Neuronal stem cell (in vitro differentiated cells): Measurements from ENCODE around the gene APCDD1.

Source experiments
- DNase-seq: peaks from one replicate; pipeline ENCODE4 v3.0.0-alpha.2; 2013; ENCODE audit warnings: low spot score
- H2AFZ ChIP-seq: one replicate; pipeline ENCODE4 v1.6.1; 2013; ENCODE audit warnings: mild to moderate bottlenecking, low read length, inconsistent platforms
- H2AK5ac ChIP-seq: 2 replicates; pipeline ENCODE4 v1.6.1; 2013; ENCODE audit warnings: low read depth, mild to moderate bottlenecking, inconsistent platforms, low read length, moderate library complexity, mixed read lengths
- H2BK120ac ChIP-seq: 2 replicates; pipeline ENCODE4 v1.6.1; 2013; ENCODE audit warnings: low read depth, mild to moderate bottlenecking, inconsistent platforms, low read length, moderate library complexity, mixed read lengths
- H2BK12ac ChIP-seq: one replicate; pipeline ENCODE4 v1.6.1; 2013; ENCODE audit warnings: low read length, inconsistent platforms
- H2BK15ac ChIP-seq: 2 replicates; pipeline ENCODE4 v1.6.1; 2013; ENCODE audit warnings: mild to moderate bottlenecking, low read length, inconsistent platforms, mixed read lengths
- H2BK5ac ChIP-seq: one replicate; pipeline ENCODE4 v1.6.1; 2013; ENCODE audit warnings: inconsistent platforms, mild to moderate bottlenecking, low read length, moderate library complexity
- H3K14ac ChIP-seq: one replicate; pipeline ENCODE4 v1.6.1; 2013; ENCODE audit warnings: low read length, inconsistent platforms
- H3K18ac ChIP-seq: 2 replicates; pipeline ENCODE4 v1.6.1; 2013; ENCODE audit warnings: low read length, inconsistent platforms
- H3K23ac ChIP-seq: 2 replicates; pipeline ENCODE4 v1.6.1; 2013; ENCODE audit warnings: low read depth, mild to moderate bottlenecking, mixed read lengths, low read length, inconsistent platforms; ENCODE audit not compliant: poor library complexity
- H3K27ac ChIP-seq: replicated peaks from 3 replicates; pipeline ENCODE4 v1.5.1; 2013; ENCODE audit warnings: low read length, inconsistent platforms
- H3K27me3 ChIP-seq, 3 experiments: 2 replicates each; pipeline ENCODE4 v1.6.1; 2013; ENCODE audit warnings: low read length in 3 of 3, mild to moderate bottlenecking in 2 of 3, inconsistent platforms in 1 of 3, low read depth in 1 of 3, mixed read lengths in 1 of 3, moderate library complexity in 1 of 3; ENCODE audit not compliant: control insufficient read depth in 3 of 3, insufficient read depth in 3 of 3
- H3K36me3 ChIP-seq, 2 donors: replicated peaks in 1 of 2; 2 replicates each; pipeline ENCODE4 v1.6.1; 2013; ENCODE audit warnings: low read length in 2 of 2; ENCODE audit not compliant: control insufficient read depth in 2 of 2, insufficient read depth in 2 of 2
- H3K4ac ChIP-seq: 2 replicates; pipeline ENCODE4 v1.6.1; 2013; ENCODE audit warnings: inconsistent platforms, mild to moderate bottlenecking, low read length, moderate library complexity
- H3K4me1 ChIP-seq, 2 donors: 1 replicate in 1 of 2; 2 replicates in 1 of 2; pipeline ENCODE4 v1.6.1; 2013; ENCODE audit warnings: low read length in 2 of 2, low read depth in 1 of 2; ENCODE audit not compliant: control insufficient read depth in 2 of 2, insufficient read depth in 1 of 2
- H3K4me2 ChIP-seq: one replicate; pipeline ENCODE4 v1.6.1; 2013; ENCODE audit warnings: mild to moderate bottlenecking, low read length, inconsistent platforms; ENCODE audit not compliant: insufficient read depth, poor library complexity, severe bottlenecking
- H3K4me3 ChIP-seq, 2 donors: 2 replicates each; pipeline ENCODE4 v1.5.1; 2013; ENCODE audit warnings: low read length in 2 of 2, mild to moderate bottlenecking in 2 of 2, inconsistent platforms in 1 of 2, moderate library complexity in 1 of 2
- H3K79me1 ChIP-seq: one replicate; pipeline ENCODE4 v1.6.1; 2013; ENCODE audit warnings: low read depth, mild to moderate bottlenecking, inconsistent platforms, low read length, moderate library complexity
- H3K9ac ChIP-seq: one replicate; pipeline ENCODE4 v1.6.1; 2013; ENCODE audit warnings: mild to moderate bottlenecking, low read depth, low read length, inconsistent platforms; ENCODE audit not compliant: poor library complexity
- H3K9me3 ChIP-seq, 2 donors: replicated peaks in 1 of 2; 2 replicates each; pipeline versions ENCODE3 to v1.6.1; 2013; ENCODE audit warnings: low read length in 2 of 2, mild to moderate bottlenecking in 2 of 2, inconsistent platforms in 1 of 2, low read depth in 1 of 2, mixed read lengths in 1 of 2, moderate library complexity in 1 of 2; ENCODE audit not compliant: control insufficient read depth in 2 of 2, insufficient read depth in 1 of 2
- H4K8ac ChIP-seq: one replicate; pipeline ENCODE4 v1.6.1; 2013; ENCODE audit warnings: low read depth, mild to moderate bottlenecking, inconsistent platforms, low read length, moderate library complexity
- H4K91ac ChIP-seq: one replicate; pipeline ENCODE4 v1.6.1; 2013; ENCODE audit warnings: low read length, low read depth, mild to moderate bottlenecking, inconsistent platforms; ENCODE audit not compliant: poor library complexity
- WGBS, 2 donors: extraction: QIAGEN DNeasy Blood & Tissue Kit; methylation state at CpG; one replicate each; pipeline ENCODE4 v1.1.7; 2013; ENCODE audit warnings: missing lambda C conversion rate in 2 of 2, mixed read lengths in 1 of 2; ENCODE audit not compliant: insufficient read length in 2 of 2, insufficient replicate concordance in 1 of 2; ENCODE audit errors: extremely low coverage in 2 of 2; 5-methylcytosine and 5-hydroxymethylcytosine counted together

APCDD1 gene

DNA sequence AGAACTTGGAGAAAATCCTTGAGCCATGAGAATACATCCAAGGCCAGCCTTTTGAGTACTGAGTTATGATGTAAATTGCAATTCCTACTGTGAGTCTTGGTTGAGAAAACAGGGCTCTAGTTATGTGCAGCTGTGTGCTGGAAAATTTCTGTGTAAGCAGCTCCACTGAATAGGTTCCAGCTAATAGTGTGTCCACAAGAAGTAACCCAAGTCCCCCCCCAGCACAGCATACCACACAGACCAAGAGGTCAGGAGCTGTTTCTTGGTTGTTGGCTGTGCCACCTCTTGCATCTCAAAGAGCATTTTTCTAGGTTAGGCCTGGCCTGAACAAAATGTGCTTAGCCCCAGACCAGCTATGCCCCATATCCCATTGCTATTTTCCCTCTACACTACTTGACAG lies 36.8 kb upstream of the APCDD1 start:
- no peaks in the 10 kb centered on the region for H3K27me3 ChIP-seq
- H3K4me2 ChIP-seq = no peak overlapping the region
- no peak overlapping the region for H2BK15ac ChIP-seq
- H2BK5ac ChIP-seq = no peak overlapping the region
- no peak overlapping the region for H2BK12ac ChIP-seq
- H3K4ac ChIP-seq = no peak overlapping the region
- H2AFZ ChIP-seq = no peak overlapping the region
- no peak overlapping the region for H4K8ac ChIP-seq
- H3K27ac ChIP-seq = no peak overlapping the region
- H2BK120ac ChIP-seq = no peak overlapping the region
- no peak for DNase-seq
- no peak overlapping the region for H3K9ac ChIP-seq
- H3K9me3 ChIP-seq = peaks cover 2 to 13% of the 10 kb centered on the region in 2 donors
- no peaks in the 10 kb centered on the region for H3K36me3 ChIP-seq
- H3K14ac ChIP-seq = no peak overlapping the region
- no peak overlapping the region for H2AK5ac ChIP-seq
- no peak overlapping the region for H4K91ac ChIP-seq
- H3K18ac ChIP-seq = no peak overlapping the region
- no peaks in the 10 kb centered on the region for H3K79me1 ChIP-seq
- no peak overlapping the region for H3K4me3 ChIP-seq
- H3K4me1 ChIP-seq = peaks cover 0 to 8% of the 10 kb centered on the region in 2 donors
- no peak overlapping the region for H3K23ac ChIP-seq

GRCh38 chr18:10418836-10419235 lies 35.6 kb upstream of the APCDD1 start:
- H3K23ac ChIP-seq = no peak overlapping the region
- no peak for DNase-seq
- no peak overlapping the region for H3K14ac ChIP-seq
- H3K9ac ChIP-seq = no peak overlapping the region
- H3K79me1 ChIP-seq = no peaks in the 10 kb centered on the region
- no peak overlapping the region for H4K8ac ChIP-seq
- H3K27ac ChIP-seq = no peak overlapping the region
- no peak overlapping the region for H4K91ac ChIP-seq
- H2BK15ac ChIP-seq = no peak overlapping the region
- no peaks in the 10 kb centered on the region for H3K27me3 ChIP-seq
- H2BK5ac ChIP-seq = no peak overlapping the region
- H3K9me3 ChIP-seq = peaks cover 2 to 13% of the 10 kb centered on the region in 2 donors
- no peak overlapping the region for H3K4ac ChIP-seq
- peaks cover 0 to 8% of the 10 kb centered on the region in 2 donors for H3K4me1 ChIP-seq
- H3K4me2 ChIP-seq = no peak overlapping the region
- no peak overlapping the region for H2BK12ac ChIP-seq
- H3K4me3 ChIP-seq = no peak overlapping the region
- H2AK5ac ChIP-seq = no peak overlapping the region
- H3K36me3 ChIP-seq = no peaks in the 10 kb centered on the region
- H2AFZ ChIP-seq = no peak overlapping the region
- H2BK120ac ChIP-seq = no peak overlapping the region
- no peak overlapping the region for H3K18ac ChIP-seq

DNA sequence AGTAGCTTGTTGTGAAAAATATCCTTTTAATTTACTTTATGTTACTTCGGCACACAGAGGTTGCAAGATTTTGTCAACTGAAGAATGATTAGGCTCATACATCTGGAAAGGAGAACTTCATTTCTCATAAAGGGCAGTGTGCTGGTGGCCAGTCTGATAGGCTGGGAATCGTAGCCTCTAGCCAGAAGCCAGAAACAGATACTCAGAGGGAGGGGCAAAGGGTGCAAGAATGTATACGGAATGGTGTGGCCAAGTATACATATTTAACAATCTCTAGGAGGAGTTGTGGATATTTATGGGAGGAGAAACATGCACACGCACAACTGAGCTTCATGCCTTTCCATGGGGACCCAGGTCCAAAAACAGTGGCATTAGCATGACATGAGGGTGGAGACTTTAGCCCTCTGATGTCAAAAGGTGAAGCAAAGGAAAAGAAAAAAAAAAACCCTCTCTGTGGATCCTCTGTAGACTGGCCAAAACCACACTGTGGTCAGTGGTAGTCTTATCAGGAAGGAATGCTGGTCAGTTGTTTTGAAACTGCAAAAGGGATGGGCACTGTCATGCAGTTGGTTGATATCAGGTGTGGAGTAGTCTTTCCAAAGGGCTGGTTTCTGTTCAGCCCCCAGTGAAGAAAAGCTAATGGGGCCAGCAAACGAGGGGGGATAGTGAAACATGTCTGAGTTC lies 34.9 kb upstream of the APCDD1 start:
- H3K4me3 ChIP-seq = no peak overlapping the region
- no peak overlapping the region for H3K4me2 ChIP-seq
- H2AK5ac ChIP-seq = no peak overlapping the region
- H2BK12ac ChIP-seq = no peak overlapping the region
- H2BK15ac ChIP-seq = no peak overlapping the region
- no peak overlapping the region for H3K14ac ChIP-seq
- no CpG with 5 or more reads among the region's 5 CpGs for WGBS, 2 donors
- H3K23ac ChIP-seq = no peak overlapping the region
- no peak overlapping the region for H2BK120ac ChIP-seq
- H3K9ac ChIP-seq = no peak overlapping the region
- H2BK5ac ChIP-seq = no peak overlapping the region
- H3K9me3 ChIP-seq = peaks cover 2 to 13% of the 10 kb centered on the region in 2 donors
- no peak overlapping the region for H4K91ac ChIP-seq
- no peak overlapping the region for H2AFZ ChIP-seq
- no peaks in the 10 kb centered on the region for H3K79me1 ChIP-seq
- H3K36me3 ChIP-seq = no peaks in the 10 kb centered on the region
- no peak for DNase-seq
- H3K27ac ChIP-seq = no peak overlapping the region
- no peaks in the 10 kb centered on the region for H3K27me3 ChIP-seq
- no peak overlapping the region for H4K8ac ChIP-seq
- peaks cover 0 to 8% of the 10 kb centered on the region in 2 donors for H3K4me1 ChIP-seq
- H3K4ac ChIP-seq = no peak overlapping the region
- H3K18ac ChIP-seq = no peak overlapping the region

- H2BK5ac ChIP-seq = no peak overlapping the region
- no peak overlapping the region for H3K9ac ChIP-seq
- H3K79me1 ChIP-seq = no peaks in the 10 kb centered on the region
- H3K36me3 ChIP-seq = no peaks in the 10 kb centered on the region
- H3K18ac ChIP-seq = no peak overlapping the region
- no peak overlapping the region for H3K4me3 ChIP-seq
- H4K8ac ChIP-seq = no peak overlapping the region
- peaks cover 0 to 7% of the 10 kb centered on the region in 2 donors for H3K4me1 ChIP-seq
- no CpG with 5 or more reads among the region's 5 CpGs for WGBS, 2 donors
- peaks cover 2 to 13% of the 10 kb centered on the region in 2 donors for H3K9me3 ChIP-seq
- H3K4ac ChIP-seq = no peak overlapping the region
- no peak overlapping the region for H2BK15ac ChIP-seq
- H2AK5ac ChIP-seq = no peak overlapping the region
- no peak overlapping the region for H2BK12ac ChIP-seq
- no peak overlapping the region for H4K91ac ChIP-seq
- no peaks in the 10 kb centered on the region for H3K27me3 ChIP-seq
- no peak overlapping the region for H3K14ac ChIP-seq
- no peak overlapping the region for H3K23ac ChIP-seq
- H2BK120ac ChIP-seq = no peak overlapping the region
- no peak overlapping the region for H2AFZ ChIP-seq
- no peak overlapping the region for H3K27ac ChIP-seq
- H3K4me2 ChIP-seq = no peak overlapping the region
- DNase-seq = no peak
These were observed 33.7 kb upstream of the APCDD1 start for GRCh38 chr18:10420561-10421352.
